Gastroesophageal sphincter (tissue), 3 donors: ENCODE measurements around the gene NHS.

Source experiments
- EP300 ChIP-seq: sonication (generic); formaldehyde crosslinking; IDR thresholded peaks from one replicate; pipeline ENCODE4 v1.6.1; 2017; ENCODE audit warnings: antibody characterized with exemption, mild to moderate bottlenecking
- POLR2A ChIP-seq, 2 donors: fragments of 450-650 bp; IDR thresholded peaks; one replicate each; pipeline ENCODE4 v1.6.1; 2017; ENCODE audit warnings: antibody characterized with exemption in 2 of 2, mild to moderate bottlenecking in 2 of 2, moderate library complexity in 1 of 2
- POLR2AphosphoS5 ChIP-seq: sonication (generic); formaldehyde crosslinking; IDR thresholded peaks from one replicate; pipeline ENCODE4 v1.6.1; 2017; ENCODE audit warnings: antibody characterized with exemption
- TF ChIP-seq, protein P1 (sequence below), 4 experiments: fragments of 200-600 bp in 2 of 4; fragments of 450-650 bp in 2 of 4; sonication (generic) in 1 of 4; IDR thresholded peaks; one replicate each; pipeline ENCODE4 v1.5.1; 2017 to 2019; ENCODE audit warnings: antibody characterized with exemption in 4 of 4, mild to moderate bottlenecking in 2 of 4, moderate library complexity in 2 of 4

DNA sequence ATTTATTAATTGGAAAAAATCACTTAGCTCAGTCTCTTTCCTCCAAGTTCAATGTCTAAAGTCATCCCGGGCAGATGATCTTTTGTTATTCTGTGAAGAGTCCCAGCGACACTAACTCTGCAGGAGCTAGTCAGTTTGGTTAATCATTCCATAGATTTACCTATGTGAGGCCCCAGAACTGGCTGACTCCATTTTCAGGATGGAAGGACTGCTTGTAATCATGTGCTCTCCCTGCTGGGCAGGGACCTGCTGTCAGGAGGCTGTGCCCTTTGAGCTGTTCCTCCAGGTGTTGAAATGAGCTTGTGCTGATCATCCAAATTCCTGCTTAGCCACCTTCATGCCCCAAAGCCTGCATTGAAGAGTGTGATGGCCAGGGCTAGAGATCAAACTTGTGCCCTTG lies 169.8 kb downstream of the NHS start:
- TF ChIP-seq POLR2A (IDR thresholded peaks at IDR 0.05) = no peak
- no peak for TF ChIP-seq POLR2AphosphoS5
- TF ChIP-seq, protein P1, sequence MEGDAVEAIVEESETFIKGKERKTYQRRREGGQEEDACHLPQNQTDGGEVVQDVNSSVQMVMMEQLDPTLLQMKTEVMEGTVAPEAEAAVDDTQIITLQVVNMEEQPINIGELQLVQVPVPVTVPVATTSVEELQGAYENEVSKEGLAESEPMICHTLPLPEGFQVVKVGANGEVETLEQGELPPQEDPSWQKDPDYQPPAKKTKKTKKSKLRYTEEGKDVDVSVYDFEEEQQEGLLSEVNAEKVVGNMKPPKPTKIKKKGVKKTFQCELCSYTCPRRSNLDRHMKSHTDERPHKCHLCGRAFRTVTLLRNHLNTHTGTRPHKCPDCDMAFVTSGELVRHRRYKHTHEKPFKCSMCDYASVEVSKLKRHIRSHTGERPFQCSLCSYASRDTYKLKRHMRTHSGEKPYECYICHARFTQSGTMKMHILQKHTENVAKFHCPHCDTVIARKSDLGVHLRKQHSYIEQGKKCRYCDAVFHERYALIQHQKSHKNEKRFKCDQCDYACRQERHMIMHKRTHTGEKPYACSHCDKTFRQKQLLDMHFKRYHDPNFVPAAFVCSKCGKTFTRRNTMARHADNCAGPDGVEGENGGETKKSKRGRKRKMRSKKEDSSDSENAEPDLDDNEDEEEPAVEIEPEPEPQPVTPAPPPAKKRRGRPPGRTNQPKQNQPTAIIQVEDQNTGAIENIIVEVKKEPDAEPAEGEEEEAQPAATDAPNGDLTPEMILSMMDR (IDR thresholded peaks at IDR 0.05) = no peak
- TF ChIP-seq EP300 = no peak
